ENCODE measurements around the gene UNC5C.

DNA sequence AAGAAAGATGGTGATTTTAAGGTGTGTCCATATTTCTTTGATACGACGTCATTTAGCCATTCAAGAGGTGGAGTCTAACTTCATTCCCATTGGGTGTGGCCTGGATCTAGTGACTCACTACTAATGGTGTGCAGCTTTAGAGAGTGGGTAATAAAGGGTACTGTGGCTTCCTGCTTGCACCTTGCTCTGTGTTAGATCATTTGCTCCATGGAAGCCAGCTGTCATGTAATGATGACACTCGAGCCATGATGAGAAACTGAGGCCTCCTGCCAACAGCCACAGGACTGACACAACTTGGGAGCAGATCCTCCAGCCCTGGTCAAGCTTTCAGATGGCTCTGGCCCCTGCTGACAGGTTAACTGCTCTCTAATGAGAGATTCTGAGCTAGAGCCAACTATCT is 82.0 kb downstream of the UNC5C start:
- TF ChIP-seq, protein P1, sequence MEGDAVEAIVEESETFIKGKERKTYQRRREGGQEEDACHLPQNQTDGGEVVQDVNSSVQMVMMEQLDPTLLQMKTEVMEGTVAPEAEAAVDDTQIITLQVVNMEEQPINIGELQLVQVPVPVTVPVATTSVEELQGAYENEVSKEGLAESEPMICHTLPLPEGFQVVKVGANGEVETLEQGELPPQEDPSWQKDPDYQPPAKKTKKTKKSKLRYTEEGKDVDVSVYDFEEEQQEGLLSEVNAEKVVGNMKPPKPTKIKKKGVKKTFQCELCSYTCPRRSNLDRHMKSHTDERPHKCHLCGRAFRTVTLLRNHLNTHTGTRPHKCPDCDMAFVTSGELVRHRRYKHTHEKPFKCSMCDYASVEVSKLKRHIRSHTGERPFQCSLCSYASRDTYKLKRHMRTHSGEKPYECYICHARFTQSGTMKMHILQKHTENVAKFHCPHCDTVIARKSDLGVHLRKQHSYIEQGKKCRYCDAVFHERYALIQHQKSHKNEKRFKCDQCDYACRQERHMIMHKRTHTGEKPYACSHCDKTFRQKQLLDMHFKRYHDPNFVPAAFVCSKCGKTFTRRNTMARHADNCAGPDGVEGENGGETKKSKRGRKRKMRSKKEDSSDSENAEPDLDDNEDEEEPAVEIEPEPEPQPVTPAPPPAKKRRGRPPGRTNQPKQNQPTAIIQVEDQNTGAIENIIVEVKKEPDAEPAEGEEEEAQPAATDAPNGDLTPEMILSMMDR (IDR thresholded peaks at IDR 0.05; ENCODE audit: low read length): no peak
- no peak for TF ChIP-seq EZH2 (IDR thresholded peaks at IDR 0.05; ENCODE audit: borderline replicate concordance, low read length)
